ENCODE data around the gene AKNAD1. TPM values are rescaled to one million over a fixed set of nuclear protein-coding genes. Genes with fewer than 3 reads are reported as not detected.

Gene AKNAD1
- total and polyA plus RNA-seq, 7 donors, result 0.28 to 2.4 (median 1.5) TPM; not detected in 3

- Histone ChIP-seq H3K4me1 (peaks cover 0 to 37% (median 33%) of the 10 kb centered on the region in 4 donors), H3K9me3 (no peaks in the 10 kb centered on the region), H3K36me3 (peaks cover 0 to 17% (median 0%) of the 10 kb centered on the region in 4 donors), H3K27me3 (no peaks in the 10 kb centered on the region), H3K4me3 (no peak overlapping the region), H3K27ac (peak overlapping the region; percentile 81 to 88 (median 84))
- intact Hi-C loops (cut with DNase I), result no loop called here
- WGBS, 2 donors, result 75 to 80% methylated on average over 4 of the region's 4 CpGs
- TF ChIP-seq POLR2A (IDR thresholded peaks at IDR 0.05) (no peak), POLR2AphosphoS5 (IDR thresholded peaks at IDR 0.05) (peak in 3 of 4 donors; percentile 22 to 66 (median 62))
- DNase-seq, result no peak
Observed at GRCh38 chr1:108814343-108815125, 42.4 kb downstream of the AKNAD1 start.

GRCh38 chr1:108813326-108813725, 43.6 kb downstream of the AKNAD1 start:
- no peaks in the 10 kb centered on the region for H3K27me3 ChIP-seq
- intact Hi-C loops (cut with DNase I), result no loop called here
- WGBS, 2 donors, result 84 to 88% methylated on average over 2 of the region's 2 CpGs
- no peak overlapping the region for H3K4me3 ChIP-seq
- no peak for TF ChIP-seq POLR2A (IDR thresholded peaks at IDR 0.05)
- peaks cover 0 to 37% (median 33%) of the 10 kb centered on the region in 4 donors for H3K4me1 ChIP-seq
- peaks cover 0 to 29% (median 4%) of the 10 kb centered on the region in 4 donors for H3K36me3 ChIP-seq
- no peak for DNase-seq
- no peaks in the 10 kb centered on the region for H3K9me3 ChIP-seq
- peak overlapping the region in 2 of 4 donors; percentile 81 to 82 for H3K27ac ChIP-seq

- no peak for DNase-seq
- Histone ChIP-seq H3K36me3 (peaks cover 0 to 46% (median 9%) of the 10 kb centered on the region in 4 donors), H3K27ac (no peak overlapping the region), H3K4me3 (no peak overlapping the region), H3K27me3 (no peaks in the 10 kb centered on the region), H3K9me3 (no peaks in the 10 kb centered on the region), H3K4me1 (peaks cover 0 to 28% (median 26%) of the 10 kb centered on the region in 4 donors)
- 96 to 97% methylated on average over 3 of the region's 3 CpGs for WGBS, 2 donors
- TF ChIP-seq CTCF (IDR thresholded peaks at IDR 0.05) (no peak), POLR2A (IDR thresholded peaks at IDR 0.05) (no peak), POLR2AphosphoS5 (IDR thresholded peaks at IDR 0.05) (no peak), EP300 (IDR thresholded peaks at IDR 0.05) (no peak)
- intact Hi-C loops (cut with DNase I), result no loop called here
Observed at GRCh38 chr1:108811611-108812010, 45.3 kb downstream of the AKNAD1 start.

- no peak for TF ChIP-seq CTCF (IDR thresholded peaks at IDR 0.05)
- WGBS, 2 donors, result 97% methylated on average over 4 of the region's 4 CpGs
- Histone ChIP-seq H3K27ac (no peak overlapping the region), H3K36me3 (peaks cover 0 to 76% (median 17%) of the 10 kb centered on the region in 4 donors), H3K4me3 (no peak overlapping the region), H3K27me3 (no peaks in the 10 kb centered on the region), H3K4me1 (no peaks in the 10 kb centered on the region), H3K9me3 (no peaks in the 10 kb centered on the region)
- intact Hi-C loops (cut with DNase I), result loop anchor here (10.0 kb wide), 1 partner anchor 54 kb away; no protein-coding TSS in a partner anchor
- DNase-seq, result no peak
Observed at GRCh38 chr1:108808438-108808837, 48.5 kb downstream of the AKNAD1 start.

GRCh38 chr1:108803548-108803947, 53.3 kb downstream of the AKNAD1 start:
- no peaks in the 10 kb centered on the region for H3K9me3 ChIP-seq
- no peaks in the 10 kb centered on the region for H3K4me1 ChIP-seq
- intact Hi-C loops (cut with DNase I), result loop anchor here (10.0 kb wide), 1 partner anchor 49 kb away; no protein-coding TSS in a partner anchor
- 93 to 95% methylated on average over 11 of the region's 11 CpGs for WGBS, 2 donors
- no peak overlapping the region for H3K4me3 ChIP-seq
- H3K27ac ChIP-seq, result no peak overlapping the region
- TF ChIP-seq POLR2A (IDR thresholded peaks at IDR 0.05) (no peak), POLR2AphosphoS5 (IDR thresholded peaks at IDR 0.05) (no peak), EP300 (IDR thresholded peaks at IDR 0.05) (no peak), CTCF (IDR thresholded peaks at IDR 0.05) (no peak)
- DNase-seq, result no peak
- H3K27me3 ChIP-seq, result no peaks in the 10 kb centered on the region
- peaks cover 0 to 92% (median 24%) of the 10 kb centered on the region in 4 donors for H3K36me3 ChIP-seq

Measured in sigmoid colon (tissue), 7 donors.